Natural killer cell treated with Interleukin-12 subunit alpha and Interleukin-12 subunit beta and Interleukin-15 and Interleukin-18, amount 100 ng/mL, for 72 hours (primary cell): Measurements from ENCODE around the gene ODF2. TPM values are rescaled to one million over a fixed set of nuclear protein-coding genes. Genes with fewer than 3 reads are reported as not detected.

Experiments used
- ATAC-seq, 2 donors: fragments of 150-1000 bp; cut with Tn5 transposase in 1 of 2; sonication (Bioruptor Pico), chemical (Tn5 transposase) in 1 of 2; 2 replicates each; pipeline ENCODE4 v1.10.0; 2021
- DNase-seq: peaks from one replicate; pipeline ENCODE4 v3.0.0; 2022; ENCODE audit warnings: low spot score
- H3K27ac Mint-ChIP-seq, 2 donors: 1 replicate in 1 of 2; 2 replicates in 1 of 2; pipeline ENCODE4 v1.8.0; 2022; ENCODE audit warnings: mixed read lengths in 2 of 2, mild to moderate bottlenecking in 1 of 2, moderate library complexity in 1 of 2
- H3K27me3 Mint-ChIP-seq, 2 donors: 1 replicate in 1 of 2; 2 replicates in 1 of 2; pipeline ENCODE4 v1.8.0; 2022; ENCODE audit warnings: mixed read lengths in 2 of 2
- H3K36me3 Mint-ChIP-seq: one replicate; pipeline ENCODE4 v1.8.0; 2022; ENCODE audit warnings: mixed read lengths
- H3K4me1 Mint-ChIP-seq, 2 donors: 1 replicate in 1 of 2; 2 replicates in 1 of 2; pipeline ENCODE4 v1.8.0; 2022; ENCODE audit warnings: low read depth in 2 of 2, mixed read lengths in 2 of 2, mild to moderate bottlenecking in 1 of 2
- H3K4me3 Mint-ChIP-seq: one replicate; pipeline ENCODE4 v1.8.0; 2022; ENCODE audit warnings: mixed read lengths
- H3K9me3 Mint-ChIP-seq: 2 replicates; pipeline ENCODE4 v1.8.0; 2022; ENCODE audit warnings: mixed read lengths
- total RNA-seq, 2 donors: library from RNA; stranded (reverse); gene quantifications; one replicate each; pipeline ENCODE4 v1.2.3, GENCODE V29; 2022

The ODF2 gene
- total RNA-seq, 2 donors from 2014 or later, result 55.4 to 95.2 TPM

GRCh38 chr9:128546504-128546903 is 90.7 kb downstream of the ODF2 start:
- Mint-ChIP-seq H3K4me3 (no peak overlapping the region), H3K27me3 (no peaks in the 10 kb centered on the region), H3K36me3 (peaks cover 7% of the 10 kb centered on the region), H3K9me3 (no peaks in the 10 kb centered on the region), H3K27ac (no peak overlapping the region), H3K4me1 (peaks cover 24 to 26% of the 10 kb centered on the region in 2 donors)
- no peak for DNase-seq
- ATAC-seq, result no peak

- H3K4me3 Mint-ChIP-seq, result peak overlapping the region; percentile 16
- no peak for DNase-seq
- H3K36me3 Mint-ChIP-seq, result no peaks in the 10 kb centered on the region
- ATAC-seq, result no peak
- H3K27me3 Mint-ChIP-seq, result no peaks in the 10 kb centered on the region
- peaks cover 29 to 31% of the 10 kb centered on the region in 2 donors for H3K4me1 Mint-ChIP-seq
- H3K27ac Mint-ChIP-seq, result no peak overlapping the region
- no peaks in the 10 kb centered on the region for H3K9me3 Mint-ChIP-seq
Measured at GRCh38 chr9:128548876-128549275, 93.1 kb downstream of the ODF2 start.

- H3K27ac Mint-ChIP-seq, result peak overlapping the region; percentile 69 to 99
- ATAC-seq, result peak; percentile 7 to 54
- H3K27me3 Mint-ChIP-seq, result no peaks in the 10 kb centered on the region
- peak; percentile 65 for DNase-seq
- peak overlapping the region; percentile 61 for H3K4me3 Mint-ChIP-seq
- no peaks in the 10 kb centered on the region for H3K9me3 Mint-ChIP-seq
- peaks cover 29 to 31% of the 10 kb centered on the region in 2 donors for H3K4me1 Mint-ChIP-seq
- H3K36me3 Mint-ChIP-seq, result no peaks in the 10 kb centered on the region
Measured at GRCh38 chr9:128550226-128550625, 94.4 kb downstream of the ODF2 start.

Other genes starting within 250 kb of the ODF2 start
- 10 to 100 TPM; 66.8 to 68.9 TPM for gene GOLGA2, start 180.0 kb upstream of the ODF2 start, total RNA-seq
- gene SWI5, start 179.7 kb upstream of the ODF2 start, total RNA-seq, result 10 to 100 TPM in 1 of 2 donors, 1 to 10 TPM in 1; 7.5 to 20.4 TPM
- gene TRUB2, start 133.6 kb upstream of the ODF2 start, total RNA-seq, result 10 to 100 TPM; 28.4 to 38.0 TPM
- 10 to 100 TPM; 39.6 to 65.7 TPM for gene COQ4, start 133.2 kb upstream of the ODF2 start, total RNA-seq
- 10 to 100 TPM; 23.5 to 32.3 TPM for gene SLC27A4, start 115.5 kb upstream of the ODF2 start, total RNA-seq
- 10 to 100 TPM; 83.6 to 89.4 TPM for gene URM1, start 84.6 kb upstream of the ODF2 start, total RNA-seq
- 1 to 10 TPM; 7.4 TPM for gene CERCAM, start 35.1 kb upstream of the ODF2 start, total RNA-seq
- gene GLE1, start 48.7 kb downstream of the ODF2 start, total RNA-seq, result 10 to 100 TPM; 40.6 to 41.9 TPM
- 100 to 1,000 TPM; 243 to 260 TPM for gene SPTAN1, start 96.6 kb downstream of the ODF2 start, total RNA-seq
- gene DYNC2I2, start 200.8 kb downstream of the ODF2 start, total RNA-seq, result 10 to 100 TPM; 23.7 to 62.6 TPM
- gene SET, start 233.2 kb downstream of the ODF2 start, total RNA-seq, result 100 to 1,000 TPM; 495 to 800 TPM
- 1 to 10 TPM; 7.0 to 8.0 TPM for gene PKN3, start 246.5 kb downstream of the ODF2 start, total RNA-seq